Brain microvascular endothelial cell (primary cell): ENCODE results near the gene RPL7L1.

Experiments used
- DNase-seq: peaks from one replicate; pipeline ENCODE4 v3.0.0-alpha.2; 2020
- H3K27ac ChIP-seq: fragments of 250-450 bp; sonication (Bioruptor Pico); 2 replicates; pipeline ENCODE4 v1.5.1; 2020; ENCODE audit warnings: mild to moderate bottlenecking, moderate library complexity
- H3K27me3 ChIP-seq: fragments of 250-450 bp; sonication (Bioruptor Pico); replicated peaks from 2 replicates; pipeline ENCODE4 v1.5.1; 2020; ENCODE audit warnings: mild to moderate bottlenecking
- H3K36me3 ChIP-seq: fragments of 250-450 bp; sonication (Bioruptor Pico); replicated peaks from 2 replicates; pipeline ENCODE4 v1.5.1; 2020; ENCODE audit warnings: mild to moderate bottlenecking
- H3K4me3 ChIP-seq: 2 replicates; pipeline ENCODE4 v1.5.1; 2011; ENCODE audit warnings: low read depth, mild to moderate bottlenecking, control low read depth, low read length, moderate library complexity
- CTCF ChIP-seq: IDR thresholded peaks from 2 replicates; pipeline ENCODE4 v1.5.1; 2011; ENCODE audit warnings: low read depth, mild to moderate bottlenecking, moderate library complexity, low read length, control low read depth, inconsistent platforms; ENCODE audit errors: missing control alignments
- in situ Hi-C: cut with HindIII; loops from 2 replicates; pipeline ENCODE4 v1.10.0; 2017; ENCODE audit warnings: low sequenced_read_pairs, low pct_ligation_motif_present

Gene RPL7L1

GRCh38 chr6:42933205-42933604 is 53.8 kb downstream of the RPL7L1 start:
- Histone ChIP-seq H3K27ac (no peak overlapping the region), H3K4me3 (no peak overlapping the region), H3K27me3 (no peaks in the 10 kb centered on the region), H3K36me3 (peaks cover 29% of the 10 kb centered on the region)
- in situ Hi-C loops: no loop called here
- no peak for TF ChIP-seq CTCF
- no peak for DNase-seq

GRCh38 chr6:42935322-42935721 is 55.9 kb downstream of the RPL7L1 start:
- H3K4me3 ChIP-seq: no peak overlapping the region
- H3K36me3 ChIP-seq: peaks cover 39% of the 10 kb centered on the region

GRCh38 chr6:42936398-42936797 is 57.0 kb downstream of the RPL7L1 start:
- no peak for TF ChIP-seq CTCF
- no peak overlapping the region for H3K27ac ChIP-seq
- H3K36me3 ChIP-seq: peaks cover 42% of the 10 kb centered on the region
- DNase-seq: no peak
- no peaks in the 10 kb centered on the region for H3K27me3 ChIP-seq
- H3K4me3 ChIP-seq: no peak overlapping the region
- in situ Hi-C loops: no loop called here

More at GRCh38 chr6:42935322-42935721, 55.9 kb downstream of the RPL7L1 start:
- no peaks in the 10 kb centered on the region for H3K27me3 ChIP-seq
- no peak for DNase-seq
- H3K27ac ChIP-seq: no peak overlapping the region
- in situ Hi-C loops: no loop called here
- no peak for TF ChIP-seq CTCF

GRCh38 chr6:42937548-42938427 is 58.4 kb downstream of the RPL7L1 start:
- H3K27me3 ChIP-seq: no peaks in the 10 kb centered on the region
- H3K36me3 ChIP-seq: peaks cover 42% of the 10 kb centered on the region
- TF ChIP-seq CTCF: no peak
- H3K27ac ChIP-seq: no peak overlapping the region
- H3K4me3 ChIP-seq: no peak overlapping the region
- in situ Hi-C loops: no loop called here
- DNase-seq: no peak

- Histone ChIP-seq H3K27ac (no peak overlapping the region), H3K4me3 (no peak overlapping the region), H3K36me3 (peaks cover 43% of the 10 kb centered on the region), H3K27me3 (no peaks in the 10 kb centered on the region)
- no peak for TF ChIP-seq CTCF
- no peak for DNase-seq
- in situ Hi-C loops: no loop called here
Measured at GRCh38 chr6:42938428-42938796, 59.0 kb downstream of the RPL7L1 start.
